Gastrocnemius medialis (tissue), 4 donors: Measurements from ENCODE around the gene PAPOLG. TPM values are rescaled to one million over a fixed set of nuclear protein-coding genes. Genes with fewer than 3 reads are reported as not detected.

Source experiments
- ATAC-seq, 2 donors: fragments of 150-250 bp; one replicate each; pipeline ENCODE4 v1.9.1; 2016
- DNase-seq, 2 donors: peaks; one replicate each; pipeline ENCODE4 v3.0.0-alpha.2; 2019
- H3K27ac ChIP-seq, 4 donors: fragments of 200-600 bp; sonication (generic); 1 replicate in 1 of 4; 2 replicates in 3 of 4; pipeline ENCODE4 v1.5.1; 2016 to 2018; ENCODE audit warnings: mild to moderate bottlenecking in 2 of 4, moderate library complexity in 1 of 4
- H3K27me3 ChIP-seq, 3 donors: fragments of 200-600 bp; sonication (generic) in 2 of 3; 1 replicate in 1 of 3; 2 replicates in 2 of 3; pipeline versions ENCODE4 v1.5.1 to v1.6.0; 2016 to 2019; ENCODE audit warnings: mild to moderate bottlenecking in 1 of 3, moderate library complexity in 1 of 3
- H3K36me3 ChIP-seq, 2 donors: fragments of 200-600 bp; sonication (generic) in 1 of 2; one replicate each; pipeline ENCODE4 v1.5.1; 2017 to 2018
- H3K4me1 ChIP-seq, 2 donors: fragments of 200-600 bp; sonication (generic) in 1 of 2; one replicate each; pipeline ENCODE4 v1.5.1; 2016 to 2017; ENCODE audit warnings: mild to moderate bottlenecking in 2 of 2
- H3K4me3 ChIP-seq, 4 donors: fragments of 200-600 bp; sonication (generic) in 3 of 4; 1 replicate in 1 of 4; 2 replicates in 3 of 4; pipeline ENCODE4 v1.5.1; 2016 to 2019; ENCODE audit warnings: mild to moderate bottlenecking in 2 of 4
- H3K9me3 ChIP-seq, 3 donors: fragments of 200-600 bp; sonication (generic) in 2 of 3; 1 replicate in 1 of 3; 2 replicates in 2 of 3; pipeline ENCODE4 v1.5.1; 2016 to 2019
- CTCF ChIP-seq, 5 experiments: fragments of 450-650 bp in 3 of 5; fragments of 200-600 bp in 2 of 5; sonication (generic) in 2 of 5; IDR thresholded peaks in 4 of 5; conservative IDR thresholded peaks in 1 of 5; 1 replicate in 4 of 5; 2 replicates in 1 of 5; pipeline ENCODE4 v1.5.1; 2016 to 2019; ENCODE audit warnings: antibody characterized with exemption in 5 of 5, mild to moderate bottlenecking in 3 of 5, moderate library complexity in 3 of 5
- POLR2A ChIP-seq, 2 donors: fragments of 450-650 bp; IDR thresholded peaks; one replicate each; pipeline ENCODE4 v1.6.1; 2017; ENCODE audit warnings: antibody characterized with exemption in 2 of 2, mild to moderate bottlenecking in 2 of 2, moderate library complexity in 2 of 2
- in situ Hi-C, 4 donors: fragments of 200-750 bp; cut with MboI; loops; one replicate each; pipeline versions ENCODE4 v1.15.0 to v1.8.0; 2017; ENCODE audit warnings: low sequenced_read_pairs in 4 of 4
- intact Hi-C: fragments of 100-400 bp; cut with DNase I; formaldehyde crosslinking; loops from one replicate; pipeline ENCODE4 v1.15.1; 2023; ENCODE audit warnings: low total_unique reads
- total RNA-seq, 4 donors: library from RNA; depleted of rRNA; stranded (reverse); fragments of >200 nt; gene quantifications; one replicate each; pipeline versions ENCODE4 v1.1.0 to v1.2.3, GENCODE V29; 2016

The PAPOLG gene
- total RNA-seq, 4 donors from 2014 or later: 8.4 to 13.6 (median 9.6) TPM

- H3K4me3 ChIP-seq: no peak overlapping the region
- H3K27ac ChIP-seq: no peak overlapping the region
- no peaks in the 10 kb centered on the region for H3K9me3 ChIP-seq
- no peak for TF ChIP-seq POLR2A (IDR thresholded peaks at IDR 0.05)
- no peak for TF ChIP-seq CTCF (IDR thresholded peaks at IDR 0.05 in 4 of 5, conservative IDR thresholded peaks at IDR 0.05 in 1 of 5)
- no peaks in the 10 kb centered on the region for H3K27me3 ChIP-seq
- DNase-seq: no peak
- in situ Hi-C loops (no loop called here), intact Hi-C loops (no loop called here)
- no peaks in the 10 kb centered on the region for H3K4me1 ChIP-seq
- ATAC-seq: no peak
- H3K36me3 ChIP-seq: no peaks in the 10 kb centered on the region
Measured at GRCh38 chr2:60836491-60836890, 80.4 kb downstream of the PAPOLG start.

- intact Hi-C loops (no loop called here), in situ Hi-C loops (no loop called here)
- Histone ChIP-seq H3K27me3 (no peaks in the 10 kb centered on the region), H3K36me3 (no peaks in the 10 kb centered on the region), H3K4me1 (no peaks in the 10 kb centered on the region), H3K27ac (no peak overlapping the region), H3K4me3 (no peak overlapping the region), H3K9me3 (no peaks in the 10 kb centered on the region)
- no peak for DNase-seq
- ATAC-seq: no peak
- TF ChIP-seq CTCF (IDR thresholded peaks at IDR 0.05 in 4 of 5, conservative IDR thresholded peaks at IDR 0.05 in 1 of 5) (no peak), POLR2A (IDR thresholded peaks at IDR 0.05) (no peak)
Measured at GRCh38 chr2:60837123-60837522, 81.1 kb downstream of the PAPOLG start.

- Histone ChIP-seq H3K27ac (no peak overlapping the region), H3K27me3 (no peaks in the 10 kb centered on the region), H3K4me3 (no peak overlapping the region), H3K4me1 (no peaks in the 10 kb centered on the region), H3K36me3 (no peaks in the 10 kb centered on the region), H3K9me3 (no peaks in the 10 kb centered on the region)
- TF ChIP-seq POLR2A (IDR thresholded peaks at IDR 0.05): no peak
- TF ChIP-seq CTCF (IDR thresholded peaks at IDR 0.05 in 4 of 5, conservative IDR thresholded peaks at IDR 0.05 in 1 of 5): no peak
- DNase-seq (no peak), ATAC-seq (no peak)
- intact Hi-C loops (no loop called here), in situ Hi-C loops (no loop called here)
Measured at GRCh38 chr2:60838481-60838880, 82.4 kb downstream of the PAPOLG start.

GRCh38 chr2:60839126-60839813, 83.2 kb downstream of the PAPOLG start:
- Histone ChIP-seq H3K4me3 (no peak overlapping the region), H3K9me3 (no peaks in the 10 kb centered on the region), H3K27ac (no peak overlapping the region), H3K27me3 (no peaks in the 10 kb centered on the region), H3K4me1 (no peaks in the 10 kb centered on the region), H3K36me3 (no peaks in the 10 kb centered on the region)
- in situ Hi-C loops: no loop called here
- ATAC-seq: no peak
- intact Hi-C loops: no loop called here
- TF ChIP-seq CTCF (IDR thresholded peaks at IDR 0.05 in 4 of 5, conservative IDR thresholded peaks at IDR 0.05 in 1 of 5): no peak
- TF ChIP-seq POLR2A (IDR thresholded peaks at IDR 0.05): no peak
- DNase-seq: no peak

- no peaks in the 10 kb centered on the region for H3K4me1 ChIP-seq
- no peak for DNase-seq
- no peaks in the 10 kb centered on the region for H3K9me3 ChIP-seq
- intact Hi-C loops (no loop called here), in situ Hi-C loops (no loop called here)
- H3K27me3 ChIP-seq: no peaks in the 10 kb centered on the region
- ATAC-seq: no peak
- no peak overlapping the region for H3K4me3 ChIP-seq
- TF ChIP-seq POLR2A (IDR thresholded peaks at IDR 0.05): no peak
- no peak for TF ChIP-seq CTCF (IDR thresholded peaks at IDR 0.05 in 4 of 5, conservative IDR thresholded peaks at IDR 0.05 in 1 of 5)
- no peak overlapping the region for H3K27ac ChIP-seq
- H3K36me3 ChIP-seq: no peaks in the 10 kb centered on the region
Measured at GRCh38 chr2:60840880-60841279, 84.8 kb downstream of the PAPOLG start.
